A549 (cell line): ENCODE measurements around the gene USP30. TPM values are rescaled to one million over a fixed set of nuclear protein-coding genes. Genes with fewer than 3 reads are reported as not detected.

Experiments
- ATAC-seq, 2 experiments: fragments of 200-7000 bp in 1 of 2; fragments of >200 bp in 1 of 2; cut with Nextera tagmentation in 1 of 2; cut with Tn5 transposase in 1 of 2; 3 replicates each; pipeline versions ENCODE4 v1.8.0 to v1.9.1; 2018 to 2020; ENCODE audit warnings: mild to moderate bottlenecking in 1 of 2, moderate library complexity in 1 of 2
- CTCF ChIA-PET: fragments of 300-600 bp; sonication (Branson Sonifier 250); formaldehyde crosslinking; extraction: SDS; loops from one replicate; lab custom pipeline; 2021; ENCODE audit warnings: antibody characterized with exemption, inconsistent platforms; lab: Yijun Ruan, JAX
- POLR2A ChIA-PET: fragments of 350-600 bp; formaldehyde crosslinking; extraction: SDS; loops from one replicate; lab custom pipeline; 2021; ENCODE audit warnings: antibody characterized with exemption, inconsistent platforms; lab: Yijun Ruan, JAX
- DNase-seq, 2 experiments: peaks; one replicate each; pipeline versions ENCODE4 v3.0.0 to v3.0.0-alpha.2; 2011 to 2016; ENCODE audit warnings: low read depth in 1 of 2, low spot score in 1 of 2
- FAIRE-seq: peaks from 2 replicates; lab custom pipeline; 2011; peaks lifted over from hg19 to GRCh38; lab: Jason Lieb, UNC
- H3K27ac ChIP-seq, 2 experiments: fragments of >200 bp; sonication (Bioruptor Twin); formaldehyde crosslinking; 3 replicates each; pipeline ENCODE4 v1.5.1; 2016 to 2017
- H3K4me1 ChIP-seq: fragments of >200 bp; sonication (Bioruptor Twin); formaldehyde crosslinking; 3 replicates; pipeline ENCODE4 v1.6.1; 2016
- H3K4me2 ChIP-seq: fragments of >200 bp; sonication (Bioruptor Twin); formaldehyde crosslinking; 3 replicates; pipeline ENCODE4 v1.6.1; 2016
- H3K4me3 ChIP-seq: fragments of >200 bp; sonication (Bioruptor Twin); formaldehyde crosslinking; 3 replicates; pipeline ENCODE4 v1.5.1; 2016
- H3K9me3 ChIP-seq: fragments of >200 bp; sonication (Bioruptor Twin); formaldehyde crosslinking; 3 replicates; pipeline ENCODE4 v1.6.1; 2016
- ATOH8 ChIP-seq: fragments of 250-450 bp; sonication (Bioruptor Pico); IDR thresholded peaks from 2 replicates; pipeline ENCODE4 v1.5.0; 2020; ENCODE audit warnings: low read depth, mild to moderate bottlenecking, moderate library complexity
- CHD4 ChIP-seq: fragments of 200-600 bp; sonication (generic); IDR thresholded peaks from 2 replicates; pipeline ENCODE4 v1.6.1; 2016; ENCODE audit warnings: antibody characterized with exemption, mild to moderate bottlenecking, borderline replicate concordance
- CTCF ChIP-seq: fragments of >200 bp; sonication (Bioruptor Twin); formaldehyde crosslinking; IDR thresholded peaks from 3 replicates; pipeline ENCODE4 v1.5.1; 2016
- E2F6 ChIP-seq: IDR thresholded peaks from 2 replicates; pipeline ENCODE4 v1.6.1; 2012; ENCODE audit warnings: low read depth, borderline replicate concordance
- EP300 ChIP-seq, 2 experiments: fragments of >200 bp; sonication (Bioruptor Twin); formaldehyde crosslinking; IDR thresholded peaks; 2 replicates in 1 of 2; 3 replicates in 1 of 2; pipeline ENCODE4 v1.6.1; 2016 to 2017
- FOXS1 ChIP-seq: fragments of 250-450 bp; sonication (Bioruptor Pico); IDR thresholded peaks from 2 replicates; pipeline ENCODE4 v1.5.0; 2020; ENCODE audit warnings: mild to moderate bottlenecking, moderate library complexity
- HEYL ChIP-seq: fragments of 250-450 bp; sonication (Bioruptor Pico); IDR thresholded peaks from 2 replicates; pipeline ENCODE4 v1.8.0; 2021; ENCODE audit warnings: mild to moderate bottlenecking, moderate library complexity
- HMGXB4 ChIP-seq: fragments of 250-450 bp; sonication (Bioruptor Pico); IDR thresholded peaks from 2 replicates; pipeline ENCODE4 v1.5.0; 2021; ENCODE audit warnings: mild to moderate bottlenecking, moderate library complexity, borderline replicate concordance
- JUN ChIP-seq, 2 experiments: fragments of >200 bp; sonication (Bioruptor Twin); formaldehyde crosslinking; IDR thresholded peaks; 2 replicates in 1 of 2; 3 replicates in 1 of 2; pipeline ENCODE4 v1.6.1; 2016 to 2017
- MAX ChIP-seq: IDR thresholded peaks from 2 replicates; pipeline ENCODE4 v1.6.1; 2012
- MYC ChIP-seq: IDR thresholded peaks from 2 replicates; pipeline ENCODE4 v1.6.1; 2012; ENCODE audit warnings: mild to moderate bottlenecking, inconsistent platforms, low read length, improper control_type of control experiment, borderline replicate concordance
- NR3C1 ChIP-seq: fragments of >200 bp; sonication (Bioruptor Twin); formaldehyde crosslinking; IDR thresholded peaks from 3 replicates; pipeline ENCODE4 v1.6.1; 2017
- PHF8 ChIP-seq: fragments of 200-600 bp; sonication (generic); IDR thresholded peaks from 2 replicates; pipeline ENCODE4 v1.6.1; 2016; ENCODE audit warnings: low read depth, mild to moderate bottlenecking, antibody characterized with exemption, moderate library complexity, borderline replicate concordance
- REST ChIP-seq: fragments of 200-600 bp; sonication (generic); IDR thresholded peaks from 2 replicates; pipeline ENCODE4 v1.6.1; 2016; ENCODE audit warnings: antibody characterized with exemption, mild to moderate bottlenecking, moderate library complexity
- SREBF2 ChIP-seq: fragments of 450-650 bp; IDR thresholded peaks from 2 replicates; pipeline ENCODE4 v1.6.1; 2014; ENCODE audit warnings: mild to moderate bottlenecking, moderate library complexity
- TFCP2L1 ChIP-seq: fragments of 250-450 bp; sonication (Bioruptor Pico); IDR thresholded peaks from 2 replicates; pipeline ENCODE4 v1.5.0; 2021; ENCODE audit warnings: mild to moderate bottlenecking
- TP53 ChIP-seq: fragments of 250-450 bp; sonication (Bioruptor Pico); IDR thresholded peaks from 2 replicates; pipeline ENCODE4 v1.5.0; 2021; ENCODE audit warnings: mild to moderate bottlenecking, moderate library complexity
- USF2 ChIP-seq: fragments of 450-650 bp; IDR thresholded peaks from 2 replicates; pipeline ENCODE4 v1.6.1; 2014; ENCODE audit warnings: antibody characterized with exemption
- ZC3H11A ChIP-seq: fragments of 450-650 bp; IDR thresholded peaks from 2 replicates; pipeline ENCODE4 v1.6.1; 2014; ENCODE audit warnings: antibody characterized with exemption, mild to moderate bottlenecking
- ZFP36 ChIP-seq: fragments of 450-650 bp; IDR thresholded peaks from 2 replicates; pipeline ENCODE4 v1.6.1; 2014; ENCODE audit warnings: borderline replicate concordance; ENCODE audit not compliant: partially characterized antibody
- WGBS: methylation state at CpG from one replicate; pipeline ENCODE4 v1.1.6; 2017; ENCODE audit errors: missing lambda C conversion rate; 5-methylcytosine and 5-hydroxymethylcytosine counted together
- polyA plus RNA-seq, 4 experiments: library from polyadenylated mRNA; depleted of rRNA in 3 of 4; stranded (reverse); fragments of >200 nt; fragmentation: RNase III in 1 of 4; extraction: RNeasy Plus Mini Kit Qiagen cat#74134 plus additional on column Dnase treatment in 1 of 4; gene quantifications; 2 replicates in 3 of 4; 3 replicates in 1 of 4; pipeline ENCODE4 v1.2.3, GENCODE V29; 2011 to 2017

The USP30 gene
- polyA plus RNA-seq, 2 of the 4 experiments (the other 2 are of a cell fraction), result 6.8 to 19.6 TPM

GRCh38 chr12:109064143-109064542 is 11.8 kb downstream of the USP30 start:
- Histone ChIP-seq H3K9me3 (peaks cover 3% of the 10 kb centered on the region; the same call in 1 of the 3 replicates), H3K4me1 (no peaks in the 10 kb centered on the region), H3K27ac (no peak overlapping the region), H3K4me2 (no peak overlapping the region), H3K4me3 (no peak overlapping the region)
- TF ChIP-seq CHD4 (no peak), CTCF (no peak), E2F6 (no peak), TP53 (CRISPR knock-in tag) (no peak), ATOH8 (CRISPR knock-in tag) (no peak), ZFP36 (no peak), HEYL (CRISPR knock-in tag) (no peak), REST (no peak), MYC (no peak), PHF8 (no peak), TFCP2L1 (no peak), JUN (IDR thresholded peaks at IDR 0.05) (no peak), USF2 (no peak), MAX (no peak)
- FAIRE-seq (no peak), ATAC-seq (no peak), DNase-seq (no peak)
- ChIA-PET CTCF (no interaction called here), POLR2A (interaction anchor here (0.7 kb wide), 1 partner anchor 19 kb away, joined by 4 read pairs; no protein-coding TSS in a partner anchor)
- 84% methylated on average over 3 of the region's 3 CpGs for WGBS

GRCh38 chr12:109065154-109065852 is 12.9 kb downstream of the USP30 start:
- Histone ChIP-seq H3K27ac (no peak overlapping the region), H3K4me3 (no peak overlapping the region), H3K4me1 (no peaks in the 10 kb centered on the region), H3K9me3 (peaks cover 3% of the 10 kb centered on the region; the same call in 1 of the 3 replicates), H3K4me2 (no peak overlapping the region)
- CTCF ChIA-PET, result interaction anchor here (0.7 to 0.9 kb wide), 2 partner anchors 15 to 22 kb away, joined by 4 to 5 read pairs; no protein-coding TSS in a partner anchor
- 76% methylated on average over 5 of the region's 5 CpGs for WGBS
- no peak for FAIRE-seq
- TF ChIP-seq NR3C1 (no peak), SREBF2 (no peak), ZFP36 (no peak), ZC3H11A (no peak), EP300 (IDR thresholded peaks at IDR 0.05) (no peak), HMGXB4 (CRISPR knock-in tag) (no peak), USF2 (no peak), FOXS1 (CRISPR knock-in tag) (no peak)
- ATAC-seq, result no peak
- DNase-seq, result no peak
- POLR2A ChIA-PET, result no interaction called here
